NAMALWA (cell line): Measurements from ENCODE around the gene PGM2L1.
"Not testable (repeated sequence)": the region's sequence is repeated elsewhere in the genome, so short reads cannot be mapped to it uniquely, and the experiment has no call there.

ENCODE experiments used
- DNase-seq: peaks from one replicate; pipeline ENCODE4 v3.0.0-alpha.2; 2015; ENCODE audit warnings: low spot score

PGM2L1 gene

GRCh38 chr11:74400606-74401005 lies 2.4 kb upstream of the PGM2L1 start:
- DNase-seq, result no peak

- DNase-seq, result peak; percentile 67
These were observed 561 bp downstream of the PGM2L1 start for GRCh38 chr11:74397501-74398243.

GRCh38 chr11:74392256-74392655 lies 6.0 kb downstream of the PGM2L1 start:
- DNase-seq, result no peak

- no peak for DNase-seq
These were observed 7.0 kb downstream of the PGM2L1 start for GRCh38 chr11:74391193-74391592.

GRCh38 chr11:74390697-74391096 lies 7.5 kb downstream of the PGM2L1 start:
- DNase-seq, result no peak

GRCh38 chr11:74388678-74389327 lies 9.4 kb downstream of the PGM2L1 start:
- peak; percentile 84 for DNase-seq

- no peak for DNase-seq
These were observed 13.6 kb downstream of the PGM2L1 start for GRCh38 chr11:74384641-74385040.

- no peak for DNase-seq
These were observed 17.3 kb downstream of the PGM2L1 start for GRCh38 chr11:74380746-74381439.

GRCh38 chr11:74377689-74378088 lies 20.5 kb downstream of the PGM2L1 start:
- DNase-seq, result no peak

- DNase-seq, result no peak
These were observed 24.9 kb downstream of the PGM2L1 start for GRCh38 chr11:74373382-74373781.

GRCh38 chr11:74371269-74372052 lies 26.8 kb downstream of the PGM2L1 start:
- no peak for DNase-seq

- no peak for DNase-seq
These were observed 28.1 kb downstream of the PGM2L1 start for GRCh38 chr11:74370123-74370522.

GRCh38 chr11:74367881-74368280 lies 30.4 kb downstream of the PGM2L1 start:
- DNase-seq, result no peak

- DNase-seq, result no peak
These were observed 31.7 kb downstream of the PGM2L1 start for GRCh38 chr11:74366576-74366975.

- DNase-seq, result not testable (repeated sequence)
These were observed 32.4 kb downstream of the PGM2L1 start for GRCh38 chr11:74365805-74366204.

GRCh38 chr11:74357449-74357848 lies 40.8 kb downstream of the PGM2L1 start:
- no peak for DNase-seq

GRCh38 chr11:74355626-74356025 lies 42.6 kb downstream of the PGM2L1 start:
- no peak for DNase-seq

GRCh38 chr11:74354036-74354435 lies 44.2 kb downstream of the PGM2L1 start:
- DNase-seq, result no peak

GRCh38 chr11:74347381-74347780 lies 50.9 kb downstream of the PGM2L1 start:
- no peak for DNase-seq

- DNase-seq, result no peak
These were observed 52.8 kb downstream of the PGM2L1 start for GRCh38 chr11:74345420-74345819.

- peak; percentile 39 for DNase-seq
These were observed 56.3 kb downstream of the PGM2L1 start for GRCh38 chr11:74341921-74342320.

- DNase-seq, result no peak
These were observed 58.6 kb downstream of the PGM2L1 start for GRCh38 chr11:74339619-74340018.
